PC-3 (cell line): ENCODE data around the gene CD6.

Experiments
- EZH2phosphoT487 ChIP-seq: fragments of 300-600 bp; sonication (generic); IDR thresholded peaks from 2 replicates; pipeline ENCODE4 v1.6.1; 2018; ENCODE audit warnings: mild to moderate bottlenecking, antibody characterized with exemption, low read length, borderline replicate concordance
- TF ChIP-seq, protein P1 (sequence below): fragments of 300-600 bp; sonication (generic); conservative IDR thresholded peaks from 2 replicates; pipeline ENCODE4 v1.5.1; 2017; ENCODE audit warnings: antibody characterized with exemption, low read depth, mild to moderate bottlenecking, low read length

DNA sequence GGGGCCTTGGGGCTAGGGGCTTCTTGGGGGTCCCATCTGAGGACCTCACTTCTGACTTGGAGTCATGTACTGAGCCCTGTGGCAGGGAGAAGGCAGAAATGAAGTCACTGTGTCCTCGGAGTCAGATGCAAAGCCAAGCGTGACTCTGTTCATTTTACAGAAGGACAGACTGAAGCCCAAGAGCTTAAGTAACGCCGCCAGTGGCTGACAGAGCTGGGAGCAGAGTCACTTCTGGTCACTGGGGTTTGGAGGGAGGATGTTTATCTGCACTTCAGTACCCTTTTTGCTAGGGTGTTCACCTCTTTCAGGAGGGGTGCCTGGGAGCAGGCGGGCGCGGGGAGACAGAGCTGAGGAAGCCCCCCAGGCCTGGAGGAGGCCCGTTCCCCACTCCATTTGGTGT lies 10.7 kb downstream of the CD6 start:
- TF ChIP-seq, protein P1, sequence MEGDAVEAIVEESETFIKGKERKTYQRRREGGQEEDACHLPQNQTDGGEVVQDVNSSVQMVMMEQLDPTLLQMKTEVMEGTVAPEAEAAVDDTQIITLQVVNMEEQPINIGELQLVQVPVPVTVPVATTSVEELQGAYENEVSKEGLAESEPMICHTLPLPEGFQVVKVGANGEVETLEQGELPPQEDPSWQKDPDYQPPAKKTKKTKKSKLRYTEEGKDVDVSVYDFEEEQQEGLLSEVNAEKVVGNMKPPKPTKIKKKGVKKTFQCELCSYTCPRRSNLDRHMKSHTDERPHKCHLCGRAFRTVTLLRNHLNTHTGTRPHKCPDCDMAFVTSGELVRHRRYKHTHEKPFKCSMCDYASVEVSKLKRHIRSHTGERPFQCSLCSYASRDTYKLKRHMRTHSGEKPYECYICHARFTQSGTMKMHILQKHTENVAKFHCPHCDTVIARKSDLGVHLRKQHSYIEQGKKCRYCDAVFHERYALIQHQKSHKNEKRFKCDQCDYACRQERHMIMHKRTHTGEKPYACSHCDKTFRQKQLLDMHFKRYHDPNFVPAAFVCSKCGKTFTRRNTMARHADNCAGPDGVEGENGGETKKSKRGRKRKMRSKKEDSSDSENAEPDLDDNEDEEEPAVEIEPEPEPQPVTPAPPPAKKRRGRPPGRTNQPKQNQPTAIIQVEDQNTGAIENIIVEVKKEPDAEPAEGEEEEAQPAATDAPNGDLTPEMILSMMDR, result no peak
- no peak for TF ChIP-seq EZH2phosphoT487
